Measurements from ENCODE around the gene JMY.

JMY gene

DNA sequence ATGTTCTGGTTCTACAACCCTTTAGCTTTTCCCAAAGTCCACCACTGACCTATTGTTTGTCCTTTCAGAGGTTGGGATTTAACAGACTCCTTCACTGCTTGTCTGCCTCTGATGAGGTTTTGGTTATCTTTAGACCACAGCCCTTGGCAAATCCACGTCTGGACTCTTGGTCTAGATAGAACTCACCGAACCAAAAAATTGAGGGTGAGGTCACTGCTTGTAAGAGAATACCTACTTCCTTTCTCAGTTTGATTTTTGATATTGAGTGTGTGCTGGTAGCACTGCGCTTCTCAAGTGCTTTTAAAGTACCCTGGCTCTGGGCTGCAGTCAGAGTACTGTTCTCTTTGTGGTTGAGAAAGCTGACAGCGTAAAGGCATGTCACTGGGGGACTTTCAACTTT is 61.7 kb downstream of the JMY start:
- no peak for DNase-seq

DNA sequence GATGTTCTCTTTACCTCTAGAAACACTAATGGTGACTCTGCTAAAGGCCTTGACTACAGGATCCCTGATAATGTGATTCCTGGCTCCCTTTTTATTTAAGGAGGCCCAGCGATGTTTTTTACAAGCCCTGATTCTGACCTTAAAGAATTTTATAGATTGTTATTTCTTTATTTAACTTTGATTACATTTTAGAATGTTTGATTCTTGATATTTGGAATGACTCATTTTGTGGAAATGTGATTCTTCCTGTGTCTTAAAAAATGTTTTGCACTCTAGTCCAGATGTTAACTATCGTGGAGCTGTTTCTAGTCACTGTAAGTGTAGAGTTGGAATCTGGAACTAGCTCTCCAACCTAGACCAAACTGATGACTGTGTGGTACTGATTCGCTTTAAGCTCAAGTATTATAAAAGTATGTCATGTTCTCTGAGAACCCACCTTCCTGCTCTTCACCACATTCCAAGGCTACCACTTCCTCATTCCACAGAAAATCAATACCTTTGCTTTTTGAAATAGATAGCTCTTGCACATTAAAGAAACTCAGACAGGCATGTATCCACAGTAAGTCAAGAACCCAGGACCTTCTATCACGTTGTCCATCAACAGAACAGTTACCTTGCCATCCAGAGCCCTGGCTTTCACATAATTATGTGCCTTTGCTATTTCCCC is 65.2 kb downstream of the JMY start:
- no peak for DNase-seq

DNA sequence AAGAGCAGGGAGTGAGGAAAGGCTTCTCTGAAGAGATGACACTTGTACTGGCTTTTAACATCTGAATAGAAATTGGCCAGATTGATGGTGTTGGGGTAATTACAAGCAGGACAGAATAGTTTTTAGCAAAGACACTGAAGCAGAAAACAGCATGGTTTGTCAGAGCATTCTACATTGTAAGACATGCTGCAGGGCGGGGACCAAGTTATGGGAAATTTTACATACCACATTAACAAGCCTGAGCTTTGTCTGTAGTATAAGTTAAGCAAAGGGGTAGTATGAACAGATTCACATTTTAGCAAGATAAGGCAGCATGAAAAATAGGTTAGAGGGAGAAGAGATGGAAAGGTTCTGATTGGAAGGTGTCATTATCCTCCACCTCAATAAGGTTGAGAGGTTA is 66.5 kb downstream of the JMY start:
- DNase-seq, result no peak

DNA sequence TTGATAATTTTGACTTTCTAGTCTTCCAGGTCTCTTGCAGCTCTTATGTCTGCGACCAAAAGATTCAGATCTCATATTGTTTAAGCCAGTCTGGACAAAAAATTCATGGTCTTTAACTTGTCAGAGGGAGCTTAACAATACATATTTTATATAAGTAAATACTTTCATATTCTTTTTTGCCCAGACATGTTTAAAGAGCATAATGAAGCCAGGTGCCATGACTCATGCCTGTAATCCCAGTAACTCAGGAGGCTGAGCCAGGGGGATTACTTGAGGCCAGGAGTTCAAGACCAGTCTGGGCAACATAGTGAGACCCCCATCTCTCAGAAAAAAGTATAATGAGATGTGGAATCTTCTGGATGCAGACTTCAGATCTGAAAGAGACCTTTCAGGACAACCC is 69.8 kb downstream of the JMY start:
- DNase-seq, result no peak

DNA sequence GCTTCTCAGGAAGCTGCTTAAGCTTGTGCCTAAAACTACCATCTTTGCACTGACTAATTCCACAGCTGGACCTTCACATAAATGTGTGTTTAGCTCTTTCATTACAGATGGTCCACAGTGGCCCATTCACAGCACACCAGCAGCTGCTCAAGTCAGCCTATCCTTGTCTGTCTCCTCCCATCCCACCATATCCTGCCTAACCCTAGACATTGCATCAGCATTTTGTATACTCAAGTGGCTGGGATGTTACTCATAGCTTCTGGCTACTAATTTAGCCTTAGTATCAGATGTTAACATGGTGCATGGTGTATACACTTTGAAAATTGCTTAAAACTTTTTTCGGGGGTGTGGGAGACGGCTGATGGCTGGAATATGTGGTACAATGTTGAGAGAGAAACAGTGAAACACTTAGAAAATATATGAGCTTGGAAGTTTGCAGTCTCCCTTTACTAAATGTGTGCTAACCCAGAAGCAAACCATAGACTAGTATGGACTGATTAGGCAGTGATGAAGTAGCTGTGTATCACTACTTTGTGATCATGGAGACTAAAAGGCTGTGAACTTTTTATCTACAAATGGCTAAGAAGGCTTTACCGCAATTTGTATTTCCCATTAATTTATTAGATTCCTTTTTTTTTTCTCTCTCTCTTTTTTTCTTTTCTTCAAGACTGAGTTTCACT is 83.1 kb downstream of the JMY start:
- DNase-seq, result no peak

DNA sequence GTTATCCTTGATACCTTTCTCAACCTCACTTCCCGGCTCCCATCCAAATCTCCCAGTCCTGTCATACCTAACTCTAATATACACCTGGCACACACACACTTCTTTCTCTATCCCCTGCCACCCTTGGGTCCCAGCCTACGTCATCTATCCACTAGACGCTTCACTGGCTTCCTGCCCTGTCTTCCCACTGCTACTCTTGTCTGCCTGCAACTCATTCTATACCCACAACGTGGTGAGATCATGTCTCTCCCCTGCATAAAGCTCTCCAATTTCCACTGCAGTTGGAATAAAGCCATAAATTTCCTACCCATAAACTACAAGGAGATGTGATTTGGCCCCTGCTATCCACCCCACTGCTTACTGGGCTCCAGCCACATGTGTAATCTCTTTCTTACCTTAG is 93.5 kb downstream of the JMY start:
- DNase-seq, result no peak

DNA sequence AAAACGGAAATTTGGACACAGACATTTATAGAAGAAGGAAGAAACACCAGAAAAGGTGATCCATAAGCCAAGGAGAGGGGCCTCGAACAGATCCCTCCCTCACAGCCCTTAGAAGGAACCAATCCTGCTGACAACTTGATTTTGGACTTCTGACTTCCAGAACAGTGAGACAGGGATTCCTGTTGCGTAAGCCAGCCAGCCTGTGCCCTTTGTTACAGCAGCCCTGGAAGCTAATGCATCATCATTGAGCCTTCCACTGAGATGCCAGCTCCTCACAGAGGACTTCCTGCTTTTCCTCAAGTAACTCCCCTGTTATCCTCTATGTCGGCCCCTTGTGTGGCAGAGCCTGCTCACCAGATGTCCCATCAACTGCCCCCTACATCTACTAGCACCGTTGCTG is 94.1 kb downstream of the JMY start:
- no peak for DNase-seq

DNA sequence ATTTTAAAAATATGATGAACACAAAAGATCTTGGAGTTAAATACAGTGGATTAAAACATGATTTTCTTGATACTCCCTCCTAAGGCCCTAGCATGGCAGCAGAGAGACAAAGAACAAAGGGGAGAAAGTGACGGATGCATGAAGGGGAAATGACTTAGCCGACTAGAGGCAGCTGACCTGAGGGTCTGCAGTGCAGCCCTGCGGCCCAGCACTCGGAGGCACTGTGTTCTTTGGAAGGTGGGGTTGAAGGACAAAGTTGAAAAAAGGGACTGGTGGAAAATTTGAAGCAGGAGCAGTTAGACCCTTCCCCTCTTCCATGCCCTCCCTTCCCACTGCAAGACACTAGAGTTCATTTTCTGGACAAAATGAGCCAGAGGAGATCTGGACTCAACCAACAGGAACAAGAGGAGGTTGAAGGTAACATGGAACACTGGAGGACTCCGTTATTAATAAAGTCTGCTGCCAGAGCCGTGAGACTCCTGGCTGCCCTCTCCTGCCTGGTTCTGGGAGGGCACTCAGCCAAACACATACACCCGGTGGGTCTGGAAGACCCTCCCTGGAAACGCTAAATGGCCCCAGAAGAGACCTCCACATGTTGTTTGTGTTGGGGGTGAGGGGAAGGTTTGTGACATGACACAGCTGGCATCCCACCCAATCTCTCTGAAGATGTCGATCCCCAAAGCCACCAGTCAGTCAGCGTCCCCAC is 98.1 kb downstream of the JMY start:
- no peak for DNase-seq

DNA sequence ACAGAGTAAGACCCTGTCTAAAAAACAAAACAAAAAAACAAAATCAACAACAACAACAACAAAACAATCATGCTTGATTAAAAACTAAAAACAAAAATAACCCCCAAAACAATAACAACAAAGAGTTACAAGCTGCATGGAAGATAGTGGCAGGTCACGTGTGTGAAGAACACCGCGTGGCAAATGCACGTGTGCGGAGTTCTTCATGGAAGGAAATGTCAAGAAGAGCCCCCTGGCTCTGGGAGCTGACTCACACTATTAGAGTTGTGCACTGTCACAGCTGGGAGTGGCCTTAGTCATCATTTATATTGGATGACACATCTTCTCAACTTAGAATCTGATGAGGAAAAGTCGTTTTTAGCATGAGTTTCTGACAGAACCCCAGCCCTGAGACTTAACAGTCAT is 110.5 kb downstream of the JMY start:
- DNase-seq, result no peak

DNA sequence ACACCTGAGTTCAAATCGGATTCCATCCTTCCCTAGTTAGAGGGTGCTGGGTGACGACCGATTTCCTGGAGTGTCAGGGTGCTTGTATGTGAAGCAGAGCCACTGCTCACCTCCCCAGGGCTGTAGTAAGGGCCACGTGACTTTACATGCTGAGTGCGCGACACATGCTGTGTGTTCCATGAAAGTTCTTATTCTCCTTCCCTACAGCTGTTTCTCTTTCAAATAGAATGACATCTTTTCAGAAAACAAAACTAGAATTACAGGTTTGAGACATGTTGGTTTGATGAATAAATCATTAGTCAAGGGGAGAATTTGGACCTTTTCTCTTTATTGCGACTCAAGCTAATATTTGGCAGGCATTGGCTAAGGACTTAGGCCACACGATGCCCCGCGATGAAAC is 113.1 kb downstream of the JMY start:
- no peak for DNase-seq

DNA sequence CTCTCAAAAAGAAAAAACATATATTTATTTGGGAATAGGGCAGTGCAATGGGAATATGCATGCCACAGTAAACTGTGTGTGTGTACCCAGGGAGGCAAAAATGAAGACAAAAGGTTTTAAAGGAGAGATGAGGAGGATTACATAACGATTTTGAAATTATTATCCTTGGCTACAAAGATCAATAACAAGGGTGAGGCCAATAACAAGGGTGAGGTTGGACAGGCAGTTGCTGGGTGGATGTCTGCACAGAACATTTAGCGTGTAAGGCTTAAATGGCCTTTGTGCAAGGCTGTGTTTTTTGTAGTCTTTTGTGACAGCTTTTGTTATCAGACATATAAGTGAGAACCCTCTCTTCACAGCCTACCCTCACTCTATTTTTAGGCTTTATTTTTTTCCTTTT is 114.0 kb downstream of the JMY start:
- no peak for DNase-seq

DNA sequence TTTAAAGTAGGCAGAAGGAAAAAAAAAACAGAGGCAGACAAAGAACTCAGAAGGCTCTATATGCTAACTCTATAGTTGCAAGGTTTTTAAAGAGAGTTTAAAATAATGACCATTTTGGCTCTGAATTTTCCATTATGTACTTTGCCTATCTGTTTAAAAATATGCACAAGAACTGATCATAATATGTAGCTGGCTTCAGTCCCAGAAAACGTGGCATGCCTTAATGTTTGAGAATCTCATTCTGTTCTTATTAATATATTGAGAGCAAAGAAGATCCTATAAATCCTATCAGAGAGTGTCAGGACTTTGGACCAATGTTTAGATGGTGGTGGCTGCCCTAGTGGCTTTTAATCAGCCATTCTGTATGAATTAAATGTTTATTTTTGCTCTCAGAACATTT is 121.5 kb downstream of the JMY start:
- DNase-seq, result no peak
